ENCODE measurements around the gene PEX16.
A peak's percentile ranks its signal among the peaks of the same experiment; 100 is the strongest.

The PEX16 gene

GRCh38 chr11:45917623-45918330 is at the start of gene PEX16:
Gene PEX16, minus strand, starts transcription at chr11:45917877. Its CDS starts 66 bp downstream, at chr11:45917811.
- peak; percentile 99 for DNase-seq

GRCh38 chr11:45964911-45965389 is 47.3 kb upstream of the PEX16 start:
- DNase-seq, result peak; percentile 76

- no peak for DNase-seq
Measured at GRCh38 chr11:45961751-45962240, 44.1 kb upstream of the PEX16 start.

GRCh38 chr11:45960387-45961095 is 42.9 kb upstream of the PEX16 start:
- no peak for DNase-seq

DNA sequence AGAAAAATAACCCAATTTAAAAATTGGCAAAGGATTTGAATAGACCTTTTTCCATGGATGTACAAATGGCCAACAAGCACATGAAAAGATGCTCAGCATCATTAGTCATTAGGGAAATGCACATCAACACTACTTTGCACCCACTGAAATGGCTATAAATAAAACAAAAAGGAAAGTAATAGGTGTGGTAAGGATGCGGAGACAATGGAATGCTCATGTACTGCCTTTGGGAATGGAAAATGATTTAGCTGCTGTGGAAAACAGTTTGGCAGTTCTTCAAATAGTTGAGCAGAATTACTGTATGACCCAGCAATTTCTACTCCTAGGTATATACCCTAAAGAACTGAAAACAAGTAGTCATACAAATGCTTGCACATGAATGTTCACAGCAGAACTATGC is 42.2 kb upstream of the PEX16 start:
- DNase-seq, result no peak

DNA sequence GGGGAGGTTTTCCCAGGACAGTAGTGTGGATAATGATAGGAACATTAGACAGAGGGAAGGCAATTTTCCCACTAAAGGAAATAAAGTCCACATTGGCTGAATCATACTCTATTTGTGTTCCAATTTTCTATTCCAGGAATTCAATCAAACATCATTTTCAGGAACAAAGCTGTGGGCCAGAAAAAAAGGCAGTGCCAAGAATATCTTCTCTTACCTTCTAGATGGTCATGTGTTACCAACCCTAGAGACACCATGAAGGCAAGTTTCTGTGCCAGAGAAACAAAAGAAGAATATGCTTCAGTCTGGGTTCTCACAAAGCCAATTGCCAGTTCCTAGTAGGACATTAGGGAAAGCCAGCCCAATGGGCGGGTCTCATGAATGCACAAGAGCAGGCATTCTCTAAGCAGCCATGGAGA is 32.3 kb upstream of the PEX16 start:
- DNase-seq, result no peak

DNA sequence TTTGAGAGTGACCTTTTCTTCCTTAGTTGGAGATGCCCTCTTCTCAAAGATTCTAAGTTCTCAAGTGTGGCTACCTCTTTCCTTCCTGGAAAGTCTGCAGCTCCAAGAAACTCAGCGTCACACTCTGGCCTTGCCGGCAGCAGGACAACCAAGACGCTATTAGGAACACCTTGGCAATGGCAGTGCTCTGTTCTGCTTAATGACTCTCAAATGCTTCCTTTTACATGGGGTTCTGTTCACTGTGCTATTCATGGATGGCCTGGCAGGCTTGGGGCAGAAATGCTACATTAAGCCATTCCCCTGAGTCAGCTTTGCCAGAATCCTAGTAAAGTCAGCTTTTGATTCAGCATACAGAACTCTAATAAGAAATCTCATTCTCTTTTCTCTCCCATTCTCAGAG is 30.7 kb upstream of the PEX16 start:
- no peak for DNase-seq

GRCh38 chr11:45947885-45948284 is 30.2 kb upstream of the PEX16 start:
- DNase-seq, result no peak

DNA sequence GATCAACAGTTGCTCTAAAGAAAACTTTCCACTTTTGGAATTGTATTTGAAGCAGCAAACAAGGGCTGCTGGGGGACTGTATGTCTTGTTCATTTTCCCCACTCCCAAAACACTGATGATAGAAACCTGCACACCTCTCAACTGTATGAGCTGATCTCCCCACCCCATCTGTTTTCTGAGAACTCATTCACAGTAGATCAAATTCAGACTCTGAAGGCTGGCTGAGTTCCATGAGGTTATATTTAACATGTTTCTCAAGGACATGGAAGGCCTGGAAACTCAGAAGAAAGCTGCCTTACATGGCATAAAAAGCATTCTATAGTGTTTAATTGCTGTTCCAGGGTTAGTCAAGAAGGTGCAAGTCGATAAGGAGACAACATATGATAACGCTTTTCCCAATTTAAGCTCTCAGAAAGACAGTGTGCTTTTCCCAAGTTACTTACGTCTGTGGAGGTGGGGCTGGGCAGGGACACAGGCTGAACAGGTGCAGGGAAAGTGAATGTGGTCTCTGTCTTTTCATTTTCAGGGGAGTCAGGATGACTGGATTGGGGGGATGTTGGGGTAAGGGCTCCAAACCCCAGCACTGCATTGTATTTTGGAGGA is 27.8 kb upstream of the PEX16 start:
- DNase-seq, result no peak

DNA sequence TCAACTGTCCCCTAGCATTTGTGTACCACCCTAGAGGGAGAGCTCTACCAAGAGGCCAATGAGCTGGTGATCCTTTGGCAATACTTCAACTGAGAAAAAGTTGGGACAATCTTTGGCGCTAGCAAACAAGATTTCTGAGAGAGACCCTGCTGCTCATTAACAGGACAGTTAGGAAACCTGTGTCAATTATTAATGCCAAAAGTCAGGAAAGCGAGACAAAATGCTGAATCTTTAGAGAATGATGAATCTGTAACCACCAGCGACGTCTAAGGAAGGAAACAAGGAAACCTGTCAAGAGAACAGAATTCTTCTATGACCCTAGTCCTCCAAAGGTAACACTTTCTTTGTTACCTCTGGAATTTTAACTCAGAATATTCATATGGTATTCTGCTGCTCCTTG is 24.7 kb upstream of the PEX16 start:
- DNase-seq, result no peak

DNA sequence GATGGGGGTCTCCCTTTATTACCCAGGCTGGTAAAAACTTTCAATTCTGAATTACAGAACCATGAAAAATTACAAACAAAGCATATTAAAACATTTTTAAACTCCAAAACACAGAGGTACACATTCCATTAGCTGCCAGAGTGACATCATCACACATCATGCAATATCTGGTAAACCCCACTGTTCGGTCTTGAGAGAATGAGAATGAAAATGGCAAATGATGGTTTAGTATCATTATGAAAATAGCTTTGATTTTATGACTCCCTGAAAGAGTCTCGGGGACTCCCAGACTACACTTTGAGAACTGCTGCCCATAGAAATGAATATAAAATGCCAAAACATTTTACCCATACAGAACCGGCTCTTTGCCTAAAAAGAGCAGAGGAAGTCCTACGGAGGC is 23.6 kb upstream of the PEX16 start:
- no peak for DNase-seq

GRCh38 chr11:45939836-45940235 is 22.2 kb upstream of the PEX16 start:
- no peak for DNase-seq

DNA sequence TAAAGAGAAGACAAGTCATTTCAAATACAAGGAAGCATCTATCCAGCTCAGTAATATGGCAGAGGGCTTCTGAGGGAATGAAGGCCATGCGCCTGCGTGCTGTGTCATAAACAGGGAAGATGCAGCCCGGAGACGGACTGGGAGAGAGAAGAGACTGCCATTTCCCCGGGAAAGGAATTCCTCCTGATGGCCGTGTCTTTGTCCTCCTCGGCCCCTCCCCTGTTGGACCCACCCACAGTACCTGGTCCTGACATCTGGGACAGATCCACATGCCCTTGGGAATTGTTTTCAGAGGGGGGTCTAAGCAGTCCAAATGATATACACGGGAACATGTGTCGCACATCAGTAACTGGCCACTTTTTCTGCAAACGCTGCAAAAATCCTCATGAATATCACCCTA is 20.2 kb upstream of the PEX16 start:
- DNase-seq, result no peak

- no peak for DNase-seq
Measured at GRCh38 chr11:45936511-45937054, 18.9 kb upstream of the PEX16 start.

DNA sequence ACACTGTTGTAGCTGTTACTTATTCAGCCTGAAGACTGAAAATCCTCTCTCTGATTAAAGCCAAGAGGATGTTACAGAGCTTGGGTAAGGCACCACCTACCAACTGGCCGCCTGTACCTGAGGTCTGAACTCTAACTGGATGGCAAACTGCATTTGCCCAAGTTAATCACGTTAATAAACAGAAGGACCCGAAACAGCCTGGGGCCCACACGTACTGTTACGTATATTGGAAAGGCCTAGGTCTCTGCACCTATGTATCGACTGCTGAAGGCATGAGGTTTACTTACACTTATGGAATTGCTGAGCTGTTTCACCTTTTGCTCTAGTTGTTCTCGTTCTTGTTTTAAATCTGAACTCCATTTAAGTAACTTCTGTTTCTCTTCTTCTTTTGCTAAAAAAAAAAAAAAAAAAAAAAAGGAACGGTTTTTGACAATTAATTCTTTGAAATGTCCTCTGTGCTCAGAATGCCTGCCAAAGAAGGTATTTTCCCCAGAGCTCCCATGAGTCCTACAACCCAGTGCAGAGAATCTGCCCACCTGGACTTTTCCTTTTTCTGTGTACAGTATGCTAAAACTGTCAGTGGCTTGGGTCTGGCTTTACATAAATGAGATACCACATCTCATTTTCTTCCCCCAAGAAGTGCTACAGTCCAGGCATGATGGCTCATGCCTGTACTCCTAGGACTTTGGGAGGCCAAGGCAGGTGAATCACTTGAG is 17.8 kb upstream of the PEX16 start:
- no peak for DNase-seq

- DNase-seq, result no peak
Measured at GRCh38 chr11:45934580-45935318, 17.1 kb upstream of the PEX16 start.

GRCh38 chr11:45933846-45934579 is 16.3 kb upstream of the PEX16 start:
- no peak for DNase-seq

DNA sequence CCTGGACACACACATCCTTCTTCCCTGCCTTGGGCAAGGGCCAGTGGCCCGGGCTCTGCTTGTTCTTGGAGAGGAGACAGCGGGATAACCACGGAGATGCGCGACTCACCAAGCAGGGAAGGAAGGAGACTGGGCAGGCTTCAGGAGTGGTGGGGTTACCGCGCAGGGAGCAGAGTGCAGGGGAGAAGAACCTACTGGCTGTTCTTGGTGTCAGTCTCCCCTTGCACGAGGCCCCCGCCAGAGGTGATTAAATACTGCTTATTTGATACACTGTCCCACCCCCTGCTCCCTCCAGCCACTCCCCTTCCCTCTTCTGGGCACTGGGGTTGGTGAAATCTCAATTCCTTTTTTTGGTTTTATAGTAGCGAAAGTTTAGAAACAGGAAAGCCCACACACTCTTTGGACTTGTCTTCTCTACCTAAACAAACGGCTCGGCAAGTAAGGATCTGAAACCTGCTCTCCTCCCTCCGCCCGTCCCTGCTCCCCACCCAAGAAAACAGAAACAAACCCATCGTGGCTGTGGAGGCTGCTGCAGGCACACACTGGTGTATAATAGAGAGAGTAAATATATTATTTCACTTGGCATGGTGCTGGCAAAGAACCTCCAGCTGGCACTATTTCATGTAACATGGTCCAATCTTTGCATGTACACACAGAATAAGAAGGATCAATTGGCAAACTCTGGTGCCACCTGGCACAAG is 15.6 kb upstream of the PEX16 start:
- no peak for DNase-seq

DNA sequence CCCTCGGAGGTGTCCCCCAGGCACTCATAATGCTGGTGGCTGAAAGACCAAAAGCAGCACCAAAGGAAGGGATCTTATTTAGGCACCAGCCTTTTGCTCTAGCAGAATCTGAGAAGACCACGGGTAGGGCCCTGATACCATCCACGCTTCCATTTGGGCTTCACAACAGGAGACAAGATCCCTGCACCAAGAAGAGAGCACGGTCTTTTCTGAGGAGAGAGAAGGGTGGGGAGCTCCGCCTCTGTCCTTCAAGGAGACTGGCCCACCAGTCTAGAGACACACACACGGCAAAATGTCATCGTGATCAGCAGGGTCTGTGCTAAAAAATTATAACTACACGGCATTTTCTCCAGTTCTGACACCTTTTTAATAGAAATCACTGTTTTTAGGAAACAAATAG is 14.5 kb upstream of the PEX16 start:
- no peak for DNase-seq

GRCh38 chr11:45931739-45932138 is 14.1 kb upstream of the PEX16 start:
- DNase-seq, result no peak

All from activated CD4-positive, alpha-beta T cell treated with anti-CD3 and anti-CD28 coated beads, Interleukin-10, Interleukin-2, amounts not matched to agents 100 ng/mL and 50 ng/mL, durations not matched to agents 16 hours and 8 hours (primary cell).